Measurements from ENCODE around the gene LORICRIN.

LORICRIN gene

DNA sequence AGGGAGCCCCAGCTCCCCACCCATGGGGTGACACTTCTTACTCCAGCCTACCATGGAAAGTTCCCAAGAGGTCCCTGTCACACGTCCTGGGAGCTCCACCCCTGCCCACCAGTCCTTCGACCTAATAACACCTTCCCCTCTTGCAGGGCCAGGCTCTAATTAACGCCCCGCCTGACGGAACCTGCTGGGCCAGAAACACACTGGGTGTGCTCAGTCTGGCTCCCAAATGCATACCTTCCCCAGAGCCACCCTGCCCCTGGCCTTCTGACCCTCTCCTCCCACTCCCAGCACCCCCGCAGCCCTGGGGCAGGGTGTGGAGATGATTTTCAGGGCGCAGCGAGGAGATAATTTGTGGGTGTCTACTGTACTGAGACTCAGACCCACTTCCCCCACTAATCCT, 32.7 kb downstream of the LORICRIN start:
- TF ChIP-seq Cebpa-rat (IDR thresholded peaks at IDR 0.05) = no peak
- H3K4me1 ChIP-seq = peaks cover 68% of the 10 kb centered on the region
- H3K27ac ChIP-seq = peak overlapping the region; percentile 83
- H3K9ac ChIP-seq = peak overlapping the region; percentile 77
- H3K36me3 ChIP-seq = no peaks in the 10 kb centered on the region
- peak overlapping the region; percentile 58 for H3K4me3 ChIP-seq
- no peaks in the 10 kb centered on the region for H4K20me1 ChIP-seq
- H3K4me2 ChIP-seq = peak overlapping the region; percentile 94
- no peaks in the 10 kb centered on the region for H3K27me3 ChIP-seq
- H3K9me3 ChIP-seq = 0 out of 2 replicates have a peak, but pooled peaks cover 4% of the 10 kb centered on the region

GRCh38 chr1:153292740-153293479, 33.4 kb downstream of the LORICRIN start:
- peaks cover 6% of the 10 kb centered on the region for H3K9me3 ChIP-seq
- H3K36me3 ChIP-seq = no peaks in the 10 kb centered on the region
- H3K4me3 ChIP-seq = peak overlapping the region; percentile 58
- peaks cover 75% of the 10 kb centered on the region for H3K4me1 ChIP-seq
- no peaks in the 10 kb centered on the region for H4K20me1 ChIP-seq
- H3K27ac ChIP-seq = peak overlapping the region; percentile 83
- peak overlapping the region; percentile 77 for H3K9ac ChIP-seq
- peak overlapping the region; percentile 94 for H3K4me2 ChIP-seq
- TF ChIP-seq Cebpa-rat (IDR thresholded peaks at IDR 0.05) = no peak
- no peaks in the 10 kb centered on the region for H3K27me3 ChIP-seq

GRCh38 chr1:153293480-153293775, 33.9 kb downstream of the LORICRIN start:
- Histone ChIP-seq H3K27me3 (no peaks in the 10 kb centered on the region), H3K4me3 (peak overlapping the region; percentile 58), H3K4me2 (peak overlapping the region; percentile 94), H3K36me3 (no peaks in the 10 kb centered on the region), H3K9me3 (peaks cover 9% of the 10 kb centered on the region), H3K27ac (peak overlapping the region; percentile 83), H4K20me1 (no peaks in the 10 kb centered on the region), H3K4me1 (peaks cover 76% of the 10 kb centered on the region), H3K9ac (peak overlapping the region; percentile 77)
- TF ChIP-seq Cebpa-rat (IDR thresholded peaks at IDR 0.05) = no peak

- peaks cover 76% of the 10 kb centered on the region for H3K4me1 ChIP-seq
- peak overlapping the region; percentile 77 for H3K9ac ChIP-seq
- no peaks in the 10 kb centered on the region for H3K36me3 ChIP-seq
- no peak for TF ChIP-seq Cebpa-rat (IDR thresholded peaks at IDR 0.05)
- H3K9me3 ChIP-seq = peaks cover 9% of the 10 kb centered on the region
- H3K27ac ChIP-seq = peak overlapping the region; percentile 83
- no peaks in the 10 kb centered on the region for H3K27me3 ChIP-seq
- H3K4me3 ChIP-seq = peak overlapping the region; percentile 58
- H4K20me1 ChIP-seq = no peaks in the 10 kb centered on the region
- peak overlapping the region; percentile 94 for H3K4me2 ChIP-seq
These were observed 34.4 kb downstream of the LORICRIN start for GRCh38 chr1:153293851-153294250.

- Histone ChIP-seq H3K4me1 (peaks cover 26% of the 10 kb centered on the region), H3K9me3 (peaks cover 5% of the 10 kb centered on the region), H3K9ac (no peak overlapping the region), H4K20me1 (no peaks in the 10 kb centered on the region), H3K27me3 (no peaks in the 10 kb centered on the region), H3K27ac (no peak overlapping the region), H3K36me3 (no peaks in the 10 kb centered on the region), H3K4me3 (no peak overlapping the region), H3K4me2 (no peak overlapping the region)
- TF ChIP-seq Cebpa-rat (IDR thresholded peaks at IDR 0.05) = no peak
These were observed 42.8 kb downstream of the LORICRIN start for GRCh38 chr1:153302308-153302707.

DNA sequence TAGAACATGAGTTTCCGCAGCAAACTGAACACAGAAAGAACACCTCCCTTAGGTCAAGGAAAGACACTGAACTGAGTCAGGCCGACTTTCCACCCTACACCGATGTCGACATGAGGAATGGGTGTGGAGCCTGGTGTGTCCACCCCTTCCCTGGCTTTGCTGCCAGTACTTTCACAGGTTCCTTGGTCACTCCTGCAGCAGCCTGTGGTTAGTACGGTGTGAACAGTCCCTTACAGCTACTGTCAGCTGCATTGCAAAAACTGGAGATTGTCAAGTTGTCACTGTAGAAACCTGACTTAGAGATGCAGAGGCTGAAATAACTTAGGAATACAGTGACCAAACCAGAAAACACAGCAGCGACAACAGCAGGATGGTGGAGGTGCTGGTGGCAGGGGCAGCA, 46.2 kb downstream of the LORICRIN start:
- H4K20me1 ChIP-seq = no peaks in the 10 kb centered on the region
- H3K9me3 ChIP-seq = no peaks in the 10 kb centered on the region
- H3K36me3 ChIP-seq = no peaks in the 10 kb centered on the region
- no peak overlapping the region for H3K27ac ChIP-seq
- no peak for TF ChIP-seq Cebpa-rat (IDR thresholded peaks at IDR 0.05)
- no peaks in the 10 kb centered on the region for H3K27me3 ChIP-seq
- no peak overlapping the region for H3K4me3 ChIP-seq
- peak overlapping the region; percentile 83 for H3K4me2 ChIP-seq
- no peak overlapping the region for H3K9ac ChIP-seq
- H3K4me1 ChIP-seq = peaks cover 39% of the 10 kb centered on the region

GRCh38 chr1:153306303-153307220, 47.1 kb downstream of the LORICRIN start:
- no peaks in the 10 kb centered on the region for H3K27me3 ChIP-seq
- H3K36me3 ChIP-seq = no peaks in the 10 kb centered on the region
- TF ChIP-seq Cebpa-rat (IDR thresholded peaks at IDR 0.05) = peak; percentile 75
- no peaks in the 10 kb centered on the region for H4K20me1 ChIP-seq
- H3K9me3 ChIP-seq = no peaks in the 10 kb centered on the region
- H3K4me3 ChIP-seq = no peak overlapping the region
- peak overlapping the region; percentile 83 for H3K4me2 ChIP-seq
- no peak overlapping the region for H3K9ac ChIP-seq
- no peak overlapping the region; the same call in 1 of the 2 replicates for H3K27ac ChIP-seq
- peaks cover 43% of the 10 kb centered on the region for H3K4me1 ChIP-seq

GRCh38 chr1:153307221-153307600, 47.7 kb downstream of the LORICRIN start:
- no peak for TF ChIP-seq Cebpa-rat (IDR thresholded peaks at IDR 0.05)
- Histone ChIP-seq H3K4me2 (peak overlapping the region; percentile 83), H3K9ac (no peak overlapping the region), H3K4me3 (no peak overlapping the region), H4K20me1 (no peaks in the 10 kb centered on the region), H3K9me3 (no peaks in the 10 kb centered on the region), H3K36me3 (no peaks in the 10 kb centered on the region), H3K27ac (no peak overlapping the region), H3K4me1 (peaks cover 43% of the 10 kb centered on the region), H3K27me3 (no peaks in the 10 kb centered on the region)

DNA sequence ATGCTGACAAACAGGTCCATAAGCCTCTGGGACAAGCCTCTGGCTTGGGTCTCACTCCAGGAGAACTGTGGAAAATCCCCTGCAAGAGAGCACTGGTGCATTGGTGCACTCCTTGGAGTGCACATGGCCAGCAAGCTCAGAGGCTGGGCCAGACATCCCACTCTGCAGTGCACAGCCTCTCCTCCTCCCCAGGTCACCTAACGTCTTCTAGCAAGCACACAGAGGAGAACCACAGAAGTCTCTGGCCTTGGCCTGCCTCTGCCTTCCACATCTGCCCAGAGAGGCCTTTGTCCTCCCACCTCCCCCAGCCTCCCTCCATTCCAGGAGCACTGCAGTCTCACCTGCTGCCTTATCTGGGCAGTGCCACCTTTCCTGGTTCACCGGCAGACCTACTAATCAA, 49.1 kb downstream of the LORICRIN start:
- Histone ChIP-seq H3K27me3 (no peaks in the 10 kb centered on the region), H3K4me1 (peaks cover 48% of the 10 kb centered on the region), H3K4me2 (no peak overlapping the region), H3K9me3 (no peaks in the 10 kb centered on the region), H3K9ac (no peak overlapping the region), H3K27ac (no peak overlapping the region), H3K36me3 (no peaks in the 10 kb centered on the region), H4K20me1 (no peaks in the 10 kb centered on the region), H3K4me3 (no peak overlapping the region)
- no peak for TF ChIP-seq Cebpa-rat (IDR thresholded peaks at IDR 0.05)

DNA sequence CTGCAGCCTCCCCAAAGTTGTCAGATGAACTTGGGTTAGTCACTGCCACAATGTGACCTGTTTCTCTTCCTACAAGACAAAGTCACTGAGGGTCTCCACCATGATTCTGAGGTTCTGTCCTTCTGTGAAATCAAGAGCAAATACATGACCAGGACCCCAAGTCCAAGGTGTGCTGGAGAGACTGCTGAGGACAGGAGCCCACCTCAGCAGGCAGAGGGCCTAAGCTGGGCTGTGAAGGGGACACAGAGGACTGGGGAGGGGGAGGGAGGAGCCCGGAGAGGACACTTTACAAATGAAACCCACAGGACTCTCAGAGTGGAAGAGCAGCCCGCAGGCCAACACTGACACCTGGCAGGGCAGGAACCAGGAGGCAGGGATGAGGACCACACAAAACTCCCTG, 50.0 kb downstream of the LORICRIN start:
- peaks cover 48% of the 10 kb centered on the region for H3K4me1 ChIP-seq
- TF ChIP-seq Cebpa-rat (IDR thresholded peaks at IDR 0.05) = no peak
- no peak overlapping the region for H3K9ac ChIP-seq
- peak overlapping the region; percentile 53 for H3K4me2 ChIP-seq
- no peak overlapping the region for H3K27ac ChIP-seq
- H3K4me3 ChIP-seq = no peak overlapping the region
- no peaks in the 10 kb centered on the region for H4K20me1 ChIP-seq
- H3K36me3 ChIP-seq = no peaks in the 10 kb centered on the region
- no peaks in the 10 kb centered on the region for H3K9me3 ChIP-seq
- H3K27me3 ChIP-seq = no peaks in the 10 kb centered on the region
